ENCODE results near the gene ESRRG. TPM values are rescaled to one million over a fixed set of nuclear protein-coding genes. Genes with fewer than 3 reads are reported as not detected.
"Not testable (repeated sequence)": the region's sequence is repeated elsewhere in the genome, so short reads cannot be mapped to it uniquely, and the experiment has no call there.

The ESRRG gene
- total RNA-seq, 3 donors from 2014 or later = not detected

- ATAC-seq (no peak), DNase-seq (no peak)
- Mint-ChIP-seq H3K36me3 (ENCODE audit: insufficient read depth) (no peaks in the 10 kb centered on the region), H3K4me1 (ENCODE audit: low read depth) (no peaks in the 10 kb centered on the region), H3K4me3 (no peak overlapping the region), H3K9me3 (no peaks in the 10 kb centered on the region), H3K27me3 (ENCODE audit: low read depth) (no peaks in the 10 kb centered on the region)
These were observed 170.2 kb downstream of the ESRRG start for GRCh38 chr1:216553040-216553439.

DNA sequence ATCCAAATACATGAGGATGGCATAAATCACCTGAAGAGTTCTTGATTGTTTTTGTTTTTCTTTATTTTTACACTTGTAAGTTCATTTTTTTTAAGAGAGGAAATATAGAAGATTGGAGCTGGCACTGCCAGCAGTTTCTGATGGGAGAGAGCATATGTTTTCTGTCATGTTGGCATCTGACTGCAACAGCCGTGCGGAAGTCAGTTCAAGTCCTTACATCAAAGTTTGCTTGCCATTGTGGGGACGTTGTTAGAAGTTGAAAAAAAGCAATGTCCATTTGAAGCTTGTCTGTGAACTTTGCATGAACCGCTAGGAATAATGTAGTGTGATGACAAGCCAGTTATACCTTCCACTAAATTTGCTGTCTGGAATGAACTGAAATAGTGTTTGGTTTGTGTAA is 173.4 kb downstream of the ESRRG start:
- no peak for ATAC-seq
- DNase-seq = no peak
- Mint-ChIP-seq H3K4me1 (ENCODE audit: low read depth) (no peaks in the 10 kb centered on the region), H3K9me3 (no peaks in the 10 kb centered on the region), H3K4me3 (no peak overlapping the region), H3K27me3 (ENCODE audit: low read depth) (no peaks in the 10 kb centered on the region), H3K36me3 (ENCODE audit: insufficient read depth) (no peaks in the 10 kb centered on the region)

DNA sequence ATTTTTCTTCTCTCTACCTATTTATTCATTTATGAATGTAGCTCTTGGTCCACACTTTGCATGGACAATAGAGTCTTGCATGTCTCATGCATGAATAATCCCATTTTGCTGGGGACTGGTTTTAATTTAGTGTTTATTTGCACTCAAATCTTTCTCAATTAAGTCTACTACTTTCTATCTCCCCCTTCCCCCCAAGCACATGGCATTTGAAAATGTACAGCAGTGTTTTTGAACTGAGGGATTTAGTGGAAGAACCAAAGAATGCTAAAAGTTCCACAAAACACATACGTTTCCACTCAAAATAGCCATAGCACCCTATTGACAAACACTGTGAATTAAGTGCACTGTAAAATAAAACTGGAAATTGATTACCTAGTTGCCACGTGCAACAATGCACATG is 180.5 kb downstream of the ESRRG start:
- H3K36me3 Mint-ChIP-seq (ENCODE audit: insufficient read depth) = no peaks in the 10 kb centered on the region
- no peaks in the 10 kb centered on the region for H3K27me3 Mint-ChIP-seq (ENCODE audit: low read depth)
- DNase-seq (no peak), ATAC-seq (no peak)
- no peak overlapping the region for H3K4me3 Mint-ChIP-seq
- no peaks in the 10 kb centered on the region for H3K9me3 Mint-ChIP-seq
- no peaks in the 10 kb centered on the region for H3K4me1 Mint-ChIP-seq (ENCODE audit: low read depth)

DNA sequence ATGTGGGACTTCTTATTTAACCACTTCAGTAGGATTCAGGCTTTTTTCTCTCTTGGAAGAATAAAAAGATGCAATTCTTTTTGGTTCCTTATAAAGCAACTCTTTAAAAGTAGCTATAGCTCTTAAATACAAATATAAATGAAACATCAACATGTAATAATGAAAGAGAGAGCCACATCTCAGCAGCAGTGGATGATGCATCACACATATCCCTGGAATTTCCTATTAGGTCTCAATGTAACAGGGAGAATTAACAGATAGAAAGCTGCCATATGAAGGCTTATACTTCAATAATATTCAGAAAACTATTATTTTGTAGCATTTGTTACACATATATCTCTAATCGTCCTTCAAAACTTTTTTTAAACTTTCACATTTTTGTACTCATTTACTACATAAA is 181.0 kb downstream of the ESRRG start:
- H3K36me3 Mint-ChIP-seq (ENCODE audit: insufficient read depth) = no peaks in the 10 kb centered on the region
- no peak overlapping the region for H3K4me3 Mint-ChIP-seq
- no peak for DNase-seq
- no peaks in the 10 kb centered on the region for H3K9me3 Mint-ChIP-seq
- no peaks in the 10 kb centered on the region for H3K4me1 Mint-ChIP-seq (ENCODE audit: low read depth)
- no peak for ATAC-seq
- H3K27me3 Mint-ChIP-seq (ENCODE audit: low read depth) = no peaks in the 10 kb centered on the region

DNA sequence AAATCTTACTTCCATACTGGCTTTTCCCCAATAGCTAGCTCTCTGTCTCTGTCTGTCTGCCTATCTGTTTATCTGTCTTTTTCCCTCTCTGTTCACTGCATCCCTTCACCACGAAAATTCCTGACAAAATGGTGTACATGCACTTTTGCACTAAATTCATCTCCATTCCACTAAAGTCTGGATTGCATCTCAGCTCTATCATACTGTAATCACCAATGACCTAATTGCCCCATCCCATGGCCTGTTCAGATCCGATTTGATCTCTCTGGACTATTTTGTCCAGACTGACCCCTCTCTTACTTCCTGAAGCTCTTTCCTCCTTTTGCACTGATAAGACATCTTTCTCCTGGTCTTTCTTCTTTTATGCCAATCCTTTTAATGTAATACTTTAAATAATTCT is 187.5 kb downstream of the ESRRG start:
- peaks cover 5% of the 10 kb centered on the region for H3K9me3 Mint-ChIP-seq
- ATAC-seq = no peak
- H3K36me3 Mint-ChIP-seq (ENCODE audit: insufficient read depth) = no peaks in the 10 kb centered on the region
- H3K27me3 Mint-ChIP-seq (ENCODE audit: low read depth) = no peaks in the 10 kb centered on the region
- H3K4me3 Mint-ChIP-seq = no peak overlapping the region
- no peaks in the 10 kb centered on the region for H3K4me1 Mint-ChIP-seq (ENCODE audit: low read depth)
- no peak for DNase-seq

- no peaks in the 10 kb centered on the region for H3K4me1 Mint-ChIP-seq (ENCODE audit: low read depth)
- peaks cover 5% of the 10 kb centered on the region for H3K9me3 Mint-ChIP-seq
- H3K4me3 Mint-ChIP-seq = no peak overlapping the region
- no peaks in the 10 kb centered on the region for H3K36me3 Mint-ChIP-seq (ENCODE audit: insufficient read depth)
- no peaks in the 10 kb centered on the region for H3K27me3 Mint-ChIP-seq (ENCODE audit: low read depth)
- DNase-seq (no peak), ATAC-seq (no peak)
These were observed 188.2 kb downstream of the ESRRG start for GRCh38 chr1:216535059-216535458.

- no peak overlapping the region for H3K4me3 Mint-ChIP-seq
- H3K27me3 Mint-ChIP-seq (ENCODE audit: low read depth) = no peaks in the 10 kb centered on the region
- DNase-seq (no peak), ATAC-seq (no peak)
- no peaks in the 10 kb centered on the region for H3K4me1 Mint-ChIP-seq (ENCODE audit: low read depth)
- no peaks in the 10 kb centered on the region for H3K36me3 Mint-ChIP-seq (ENCODE audit: insufficient read depth)
- H3K9me3 Mint-ChIP-seq = peaks cover 5% of the 10 kb centered on the region
These were observed 189.5 kb downstream of the ESRRG start for GRCh38 chr1:216533776-216534175.

- ATAC-seq (no peak), DNase-seq (no peak)
- Mint-ChIP-seq H3K4me1 (ENCODE audit: low read depth) (no peaks in the 10 kb centered on the region), H3K4me3 (no peak overlapping the region), H3K27me3 (ENCODE audit: low read depth) (no peaks in the 10 kb centered on the region), H3K9me3 (peaks cover 9% of the 10 kb centered on the region), H3K36me3 (ENCODE audit: insufficient read depth) (no peaks in the 10 kb centered on the region)
These were observed 190.9 kb downstream of the ESRRG start for GRCh38 chr1:216532251-216532798.

- Mint-ChIP-seq H3K4me3 (no peak overlapping the region), H3K4me1 (ENCODE audit: low read depth) (no peaks in the 10 kb centered on the region), H3K9me3 (peaks cover 10% of the 10 kb centered on the region), H3K27me3 (ENCODE audit: low read depth) (no peaks in the 10 kb centered on the region), H3K36me3 (ENCODE audit: insufficient read depth) (no peaks in the 10 kb centered on the region)
- ATAC-seq (no peak), DNase-seq (no peak)
These were observed 191.7 kb downstream of the ESRRG start for GRCh38 chr1:216531263-216532239.

DNA sequence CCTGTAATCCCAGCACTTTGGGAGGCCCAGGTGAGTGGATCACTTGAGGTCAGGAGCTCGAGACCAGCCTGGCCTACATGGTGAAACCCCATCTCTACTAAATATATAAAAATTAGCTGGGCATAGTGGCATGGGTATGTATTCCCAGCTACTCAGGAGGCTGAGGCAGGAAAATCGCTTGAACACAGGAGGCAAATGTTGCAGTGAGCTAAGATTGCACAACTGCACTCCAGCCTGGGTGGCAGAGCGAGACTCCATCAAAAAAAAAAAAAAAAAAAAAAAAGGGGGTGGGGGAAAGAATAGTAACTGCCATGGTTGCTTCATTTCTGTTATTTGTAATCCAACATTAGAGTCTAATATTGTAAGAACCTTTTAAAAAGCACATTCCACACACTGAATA is 193.4 kb downstream of the ESRRG start:
- not testable (repeated sequence) for H3K4me3 Mint-ChIP-seq; H3K36me3 Mint-ChIP-seq (ENCODE audit: insufficient read depth); H3K4me1 Mint-ChIP-seq (ENCODE audit: low read depth); DNase-seq; H3K9me3 Mint-ChIP-seq; H3K27me3 Mint-ChIP-seq (ENCODE audit: low read depth); ATAC-seq

- no peak for DNase-seq
- no peak overlapping the region for H3K4me3 Mint-ChIP-seq
- no peaks in the 10 kb centered on the region for H3K27me3 Mint-ChIP-seq (ENCODE audit: low read depth)
- peaks cover 5% of the 10 kb centered on the region for H3K9me3 Mint-ChIP-seq
- H3K4me1 Mint-ChIP-seq (ENCODE audit: low read depth) = no peaks in the 10 kb centered on the region
- no peaks in the 10 kb centered on the region for H3K36me3 Mint-ChIP-seq (ENCODE audit: insufficient read depth)
- no peak for ATAC-seq
These were observed 194.4 kb downstream of the ESRRG start for GRCh38 chr1:216528816-216529215.

- ATAC-seq (no peak), DNase-seq (no peak)
- Mint-ChIP-seq H3K9me3 (peaks cover 5% of the 10 kb centered on the region), H3K27me3 (ENCODE audit: low read depth) (no peaks in the 10 kb centered on the region), H3K36me3 (ENCODE audit: insufficient read depth) (no peaks in the 10 kb centered on the region), H3K4me3 (no peak overlapping the region), H3K4me1 (ENCODE audit: low read depth) (no peaks in the 10 kb centered on the region)
These were observed 199.6 kb downstream of the ESRRG start for GRCh38 chr1:216523449-216524190.

- Mint-ChIP-seq H3K4me3 (no peak overlapping the region), H3K9me3 (peaks cover 8% of the 10 kb centered on the region), H3K36me3 (ENCODE audit: insufficient read depth) (no peaks in the 10 kb centered on the region), H3K4me1 (ENCODE audit: low read depth) (no peaks in the 10 kb centered on the region), H3K27me3 (ENCODE audit: low read depth) (no peaks in the 10 kb centered on the region)
- ATAC-seq (no peak), DNase-seq (no peak)
These were observed 200.2 kb downstream of the ESRRG start for GRCh38 chr1:216523043-216523442.

- no peaks in the 10 kb centered on the region for H3K27me3 Mint-ChIP-seq (ENCODE audit: low read depth)
- H3K9me3 Mint-ChIP-seq = peaks cover 4% of the 10 kb centered on the region
- H3K4me3 Mint-ChIP-seq = no peak overlapping the region
- no peaks in the 10 kb centered on the region for H3K36me3 Mint-ChIP-seq (ENCODE audit: insufficient read depth)
- no peak for ATAC-seq
- DNase-seq = no peak
- no peaks in the 10 kb centered on the region for H3K4me1 Mint-ChIP-seq (ENCODE audit: low read depth)
These were observed 201.8 kb downstream of the ESRRG start for GRCh38 chr1:216521477-216521876.
